GM19467 (cell line): Measurements from ENCODE around the gene ALG14.
"Not testable (repeated sequence)": the region's sequence is repeated elsewhere in the genome, so short reads cannot be mapped to it uniquely, and the experiment has no call there.

Experiments used
- ATAC-seq: cut with Tn5 transposase; IDR thresholded peaks from one replicate; pipeline ENCODE4 v1.9.1; 2021; ENCODE audit warnings: mild to moderate bottlenecking, moderate library complexity; ENCODE audit not compliant: unreplicated experiment

ALG14 gene

DNA sequence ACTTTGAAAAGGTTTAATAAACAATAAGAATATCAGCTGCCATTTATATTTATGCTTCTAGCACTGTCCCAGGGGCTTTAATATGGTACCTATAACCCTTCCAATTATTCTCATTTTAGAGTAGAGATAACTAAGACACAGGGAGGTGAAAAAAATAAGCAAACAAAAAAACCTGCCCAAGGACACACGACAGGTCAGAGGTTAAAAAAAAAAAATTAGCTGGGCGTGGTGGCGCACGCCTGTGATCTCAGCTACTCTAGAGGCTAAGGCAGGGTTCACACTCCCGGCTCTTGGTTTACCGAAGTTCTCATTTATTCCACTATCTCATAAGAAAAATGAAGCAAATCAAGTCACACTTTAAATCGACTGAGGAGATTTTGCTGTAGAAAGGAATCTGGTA is 111.2 kb downstream of the ALG14 start:
- ATAC-seq, result no peak

DNA sequence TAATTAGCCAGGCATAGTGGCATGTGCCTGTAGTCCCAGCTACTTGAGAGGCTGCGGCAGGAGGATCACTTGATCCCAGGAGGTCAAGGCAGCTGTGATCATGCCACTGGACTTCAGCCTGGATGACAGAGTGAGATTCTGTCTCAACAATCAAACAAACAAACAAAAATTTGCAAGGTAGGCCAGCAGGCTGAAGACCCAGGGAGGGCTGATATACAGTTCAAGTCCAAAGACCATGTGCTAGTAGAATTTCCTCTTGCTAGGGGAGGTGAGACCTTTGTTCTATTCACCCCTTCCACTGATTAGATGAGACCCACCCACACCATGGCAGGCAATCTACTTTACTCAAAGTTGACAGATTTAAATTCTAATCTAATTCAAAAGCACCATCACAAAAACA is 114.7 kb downstream of the ALG14 start:
- no peak for ATAC-seq

DNA sequence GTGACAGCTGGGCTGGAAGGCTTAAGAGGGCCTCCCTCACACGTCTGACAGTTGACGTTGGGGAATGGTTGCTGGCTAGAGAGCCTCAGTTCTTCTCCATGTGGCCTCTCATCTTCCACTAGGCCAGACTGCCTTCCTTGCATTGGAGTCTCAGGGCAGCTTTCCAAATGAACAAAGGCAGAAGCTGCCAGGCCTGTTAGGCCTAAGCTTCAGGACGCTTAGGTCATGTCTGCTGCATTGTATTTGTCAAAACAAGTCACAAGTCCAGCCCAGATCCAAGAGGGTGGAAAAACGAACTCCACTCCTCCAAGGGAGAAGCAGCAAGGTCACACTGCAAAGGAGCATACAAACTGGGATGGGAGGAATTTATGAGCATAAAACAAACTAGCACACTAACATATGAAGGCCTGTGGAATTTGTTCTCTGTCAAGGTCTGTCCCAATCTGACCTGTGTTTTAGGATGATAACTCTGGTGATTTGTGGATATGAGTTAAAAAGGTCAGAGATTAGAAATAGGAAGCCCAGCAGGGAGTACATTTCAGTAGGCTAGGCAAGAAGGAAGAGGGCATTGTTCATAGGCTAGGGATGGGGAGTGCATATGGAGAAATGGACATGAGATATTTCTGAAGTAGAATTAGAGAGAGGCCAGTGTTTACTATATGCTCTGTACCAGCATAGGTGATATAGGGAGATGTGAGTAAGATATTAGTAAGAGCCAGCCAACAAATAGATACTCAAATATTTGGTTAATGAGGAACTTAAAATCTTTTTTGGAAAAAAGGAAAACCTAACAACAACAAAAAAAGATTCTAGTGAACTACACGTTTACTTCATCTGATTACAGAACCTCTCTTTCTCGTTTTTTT is 116.8 kb downstream of the ALG14 start:
- no peak for ATAC-seq

DNA sequence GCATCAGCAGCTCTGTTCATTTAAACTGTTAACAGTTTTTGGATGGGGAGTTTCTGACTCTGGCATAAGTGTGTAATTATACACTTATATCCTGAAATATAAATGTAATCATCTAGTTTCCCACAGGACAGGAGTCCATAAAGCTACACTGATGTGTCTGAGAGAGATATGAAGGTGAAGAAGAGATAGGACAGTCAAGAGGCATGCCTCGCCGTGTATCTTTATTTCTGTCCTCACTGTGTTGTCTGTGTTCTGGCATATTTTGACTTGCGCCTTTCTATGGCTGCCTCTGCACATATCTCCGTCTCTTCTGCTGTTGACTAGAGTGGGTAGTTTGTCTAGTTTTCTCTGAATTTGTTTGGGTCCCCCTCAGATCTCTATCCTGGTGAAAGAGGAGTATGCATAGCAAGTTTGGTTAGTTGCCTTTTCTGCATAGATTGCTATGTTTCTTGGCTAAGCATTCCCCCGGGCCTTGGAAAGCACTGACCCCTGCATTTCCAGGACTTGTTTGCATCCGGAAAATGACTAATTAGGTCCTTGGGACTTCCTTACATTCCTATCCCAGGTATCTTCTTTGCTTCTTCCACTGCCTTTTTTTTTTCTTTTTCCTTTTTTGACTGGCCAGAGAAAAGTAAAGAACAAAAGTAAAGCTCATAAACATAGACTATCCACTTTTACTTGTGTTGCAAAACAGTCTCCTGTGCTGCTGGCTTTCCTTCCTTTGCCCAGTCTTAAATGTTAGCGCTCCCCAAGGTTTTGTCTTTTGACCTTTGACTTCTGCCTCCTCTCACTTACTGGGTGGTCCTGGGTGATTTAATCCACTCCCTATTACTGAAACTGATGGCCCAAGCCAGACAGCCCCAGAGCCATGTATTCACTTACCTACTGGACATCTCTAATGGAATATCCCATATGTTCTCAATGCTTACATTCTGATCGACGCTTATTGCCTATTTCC is 118.2 kb downstream of the ALG14 start:
- no peak for ATAC-seq

DNA sequence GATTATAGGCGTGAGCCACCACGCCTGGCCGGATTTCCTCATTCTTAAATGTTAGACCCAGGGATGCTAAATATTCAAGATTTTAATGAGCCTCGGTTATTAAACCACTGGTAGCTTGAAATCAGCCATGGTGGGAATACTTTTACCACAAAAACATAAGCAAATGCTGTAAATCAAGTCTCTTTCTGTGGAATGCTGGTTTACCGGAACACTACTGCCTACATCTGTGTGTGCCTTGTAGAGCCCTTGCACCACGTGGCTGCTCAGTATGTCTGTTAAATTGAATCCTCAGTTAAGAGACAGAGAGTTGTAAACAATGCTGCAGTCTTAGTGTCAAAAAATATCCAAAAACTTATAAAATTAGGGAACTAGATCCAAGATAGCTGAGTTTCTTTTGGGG is 119.0 kb downstream of the ALG14 start:
- ATAC-seq, result no peak

DNA sequence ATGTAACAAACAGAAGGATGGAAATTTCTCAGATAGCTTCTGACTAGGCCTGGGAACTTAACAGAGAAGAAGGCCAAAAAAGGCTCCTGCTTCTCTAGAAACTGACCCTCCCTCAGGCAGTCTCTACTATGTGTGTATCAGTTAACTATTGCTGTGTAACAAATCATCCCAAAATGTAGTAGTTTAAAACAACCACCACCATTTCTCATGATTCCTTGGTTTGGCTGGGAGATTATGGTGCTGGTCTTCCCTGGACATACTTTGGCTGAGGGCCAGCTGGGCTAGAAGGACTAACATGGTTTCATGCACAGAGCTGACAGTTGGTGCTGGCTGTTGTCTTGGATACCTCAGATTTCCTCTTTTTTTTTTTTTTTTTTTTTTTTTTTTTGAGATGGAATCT is 119.6 kb downstream of the ALG14 start:
- ATAC-seq, result no peak

DNA sequence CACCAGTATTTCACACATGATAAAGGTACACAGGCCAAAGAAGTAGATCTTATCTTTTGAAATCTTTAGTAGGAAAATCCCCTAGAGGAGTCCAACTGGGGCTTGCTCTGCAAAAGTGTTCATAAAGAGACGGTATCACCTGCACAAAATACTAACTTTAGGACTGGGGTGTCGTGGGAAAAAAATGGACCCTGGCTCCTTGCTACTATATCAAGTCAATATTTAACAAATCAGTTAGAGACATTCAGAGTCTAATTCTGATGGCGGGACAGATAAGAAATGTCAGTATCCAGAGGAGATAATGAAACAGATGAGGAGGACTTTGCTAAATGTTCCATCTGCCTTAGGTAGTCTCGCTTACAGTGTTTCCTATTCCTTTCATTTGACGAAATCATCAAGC is 120.2 kb downstream of the ALG14 start:
- ATAC-seq, result no peak

DNA sequence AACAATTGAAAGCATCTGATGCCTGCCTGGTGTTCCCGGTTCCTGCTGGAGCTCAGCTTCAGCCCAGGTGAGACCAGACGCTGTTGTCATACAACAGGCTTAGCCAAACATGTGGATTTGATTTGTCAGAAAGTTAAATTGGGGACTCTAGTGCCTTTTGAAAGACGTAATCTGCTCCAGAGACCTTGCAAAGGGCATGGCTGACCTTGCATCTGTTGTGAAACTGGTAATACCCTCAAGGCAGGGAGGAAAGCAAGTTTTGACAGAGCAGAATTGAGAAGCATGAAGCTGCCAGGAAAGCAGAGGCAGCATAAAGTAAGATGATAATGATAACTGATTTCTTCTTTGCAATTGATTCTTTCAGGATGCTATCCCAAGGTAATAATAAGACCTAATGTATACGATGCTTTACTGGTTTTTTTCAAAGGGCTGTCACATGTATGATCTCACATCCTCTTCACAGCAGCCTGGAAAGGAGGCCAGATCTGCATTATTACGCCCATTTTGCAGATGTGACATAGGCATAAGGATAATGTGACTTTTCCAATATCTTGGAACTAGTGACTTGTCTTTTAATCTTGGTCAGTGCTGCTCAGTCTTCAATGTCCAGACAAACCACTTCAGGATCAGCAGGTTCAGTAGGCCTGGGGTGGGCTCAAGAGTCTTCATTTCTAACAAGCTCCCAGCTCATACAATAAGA is 121.1 kb downstream of the ALG14 start:
- no peak for ATAC-seq

DNA sequence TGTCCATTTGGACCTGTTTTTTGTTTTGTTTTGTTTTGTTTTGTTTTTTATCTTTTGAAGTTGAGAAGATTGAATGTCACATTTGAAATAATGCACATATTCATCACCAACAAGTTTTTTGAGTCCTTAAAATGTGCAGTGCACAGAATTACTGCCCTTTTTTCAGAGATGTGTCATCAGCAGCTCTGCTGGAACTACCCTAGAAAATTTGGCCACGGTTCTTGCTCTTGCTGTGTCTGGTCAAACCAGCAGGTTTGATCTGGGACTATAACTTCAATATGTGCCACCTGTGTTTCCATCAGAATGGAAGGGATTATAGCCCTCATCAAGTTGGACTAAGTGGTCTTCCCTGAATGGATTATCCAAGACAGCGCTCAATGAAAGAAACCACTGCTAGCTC is 121.7 kb downstream of the ALG14 start:
- ATAC-seq, result no peak

DNA sequence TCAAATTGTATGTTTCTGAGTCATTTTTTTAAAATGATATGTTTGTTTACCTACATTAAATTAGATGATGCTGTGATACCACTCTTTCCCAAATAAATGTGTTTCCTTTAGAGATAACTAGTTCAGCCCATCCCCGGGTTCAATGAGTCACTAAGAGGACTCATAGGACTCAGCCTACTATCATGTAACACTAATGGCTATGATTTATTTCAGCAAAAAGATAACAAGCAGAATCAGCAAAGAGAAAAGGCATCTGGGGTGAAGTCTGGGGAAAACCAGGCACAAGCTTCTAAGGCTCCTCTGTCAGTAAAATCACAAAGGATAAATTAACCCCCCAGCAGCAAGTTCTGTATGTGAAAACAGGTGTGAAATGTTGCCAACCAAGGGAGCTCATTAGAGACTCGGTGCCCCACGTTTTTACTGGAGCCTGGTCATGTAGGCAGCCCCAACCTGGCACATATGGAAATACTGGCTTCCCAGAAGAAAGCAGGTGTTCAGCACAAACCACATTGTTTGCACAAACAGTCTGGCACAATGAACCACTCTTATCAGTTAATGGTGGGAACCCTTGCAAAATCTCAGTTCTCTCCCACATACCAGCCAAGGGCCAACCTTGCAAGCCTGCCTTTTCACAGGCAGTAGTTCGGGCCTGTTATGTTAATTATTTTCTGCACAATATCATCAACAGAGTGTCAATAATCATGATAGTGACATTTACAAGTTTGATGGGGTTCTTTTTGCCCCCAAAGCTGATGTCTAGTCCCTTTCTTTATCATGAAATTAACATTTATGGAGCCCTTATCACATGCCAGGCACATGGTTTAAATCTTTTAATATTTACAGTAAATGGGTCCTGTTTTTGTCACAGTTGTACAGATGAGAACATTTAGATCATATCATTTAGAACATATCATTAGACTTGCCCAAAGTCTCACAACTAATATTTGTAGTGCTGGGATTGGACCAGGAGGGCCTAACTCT is 122.8 kb downstream of the ALG14 start:
- ATAC-seq, result no peak

DNA sequence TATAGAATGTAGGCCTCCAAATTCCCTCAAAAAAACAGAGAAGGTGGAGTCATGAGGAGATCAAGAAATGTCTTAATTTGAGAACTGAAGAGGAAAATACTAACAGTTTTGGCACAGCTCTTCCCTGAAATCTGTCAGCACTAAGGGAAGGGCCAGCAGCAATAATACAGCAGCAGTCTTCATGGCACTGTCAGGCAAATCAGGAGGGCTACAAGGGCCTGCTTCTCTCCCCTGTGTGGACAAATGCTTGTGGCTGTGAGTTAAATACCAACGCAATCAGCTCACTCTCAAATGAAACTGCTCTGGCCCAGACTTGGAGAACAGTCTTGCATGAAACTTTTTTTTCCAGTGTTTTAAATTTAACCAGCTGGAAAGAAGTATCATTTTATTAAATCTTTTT is 125.3 kb downstream of the ALG14 start:
- no peak for ATAC-seq

DNA sequence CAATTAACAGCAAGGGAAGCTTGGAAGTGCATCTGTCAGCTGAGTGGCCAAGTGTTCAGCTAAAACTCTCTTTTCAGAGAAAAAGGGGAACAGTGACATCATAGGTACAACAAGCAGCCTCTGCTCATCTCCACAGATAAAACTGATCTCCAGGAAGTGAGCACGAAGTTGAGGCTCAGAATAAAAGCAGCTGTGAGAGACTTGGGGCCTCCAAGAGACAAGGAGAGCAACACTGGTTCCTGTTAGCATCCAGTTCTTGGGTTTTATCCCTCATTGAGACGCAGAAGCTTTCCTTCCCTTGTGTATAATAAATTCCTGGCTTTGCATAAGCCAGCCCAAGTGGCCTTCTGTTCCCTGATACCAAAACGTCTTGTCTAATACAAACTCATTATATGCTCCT is 125.9 kb downstream of the ALG14 start:
- no peak for ATAC-seq

DNA sequence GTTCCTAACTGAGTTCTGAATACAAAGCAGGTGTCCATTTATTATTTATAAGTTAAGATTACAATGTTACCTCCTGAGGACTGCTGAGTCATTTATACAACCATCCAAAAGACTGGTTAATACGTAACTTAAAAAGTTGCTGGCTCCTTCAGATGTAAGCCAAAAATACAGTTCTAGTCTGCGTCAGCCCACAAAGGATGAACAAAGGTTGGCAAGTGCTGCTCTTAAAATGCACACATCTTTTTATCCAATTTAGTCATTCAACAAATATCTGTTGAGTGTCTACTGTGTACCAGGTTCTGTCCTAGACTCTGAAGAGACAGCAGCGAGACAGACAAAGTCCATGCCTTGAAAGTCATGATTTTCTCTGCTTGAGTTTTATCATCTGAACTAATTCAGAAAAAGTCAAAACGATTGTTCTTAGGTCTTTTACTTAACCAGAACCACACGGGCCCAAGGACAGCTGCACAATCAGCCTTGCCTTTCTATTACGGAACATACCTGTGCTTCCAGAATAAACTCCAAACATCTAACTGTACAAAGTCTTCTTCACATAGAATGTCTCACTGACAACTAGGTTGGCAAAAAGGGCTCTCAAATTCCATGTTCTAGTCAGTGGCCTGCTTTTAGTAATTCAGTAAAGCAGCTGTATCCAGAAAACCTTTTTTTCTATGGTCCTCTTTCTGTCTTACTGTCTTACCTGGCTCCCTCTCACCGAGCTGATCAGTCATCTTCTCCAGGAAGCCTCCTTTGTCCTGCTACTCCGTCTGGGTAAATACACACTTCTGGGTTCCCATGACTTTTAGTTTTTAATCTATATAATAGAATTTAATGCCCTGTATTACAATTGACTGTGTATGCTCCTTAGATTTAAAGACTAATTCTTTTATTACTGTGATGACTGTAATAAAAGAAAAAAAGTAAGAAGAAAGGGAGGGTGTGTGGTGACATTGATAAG is 130.3 kb downstream of the ALG14 start:
- no peak for ATAC-seq

DNA sequence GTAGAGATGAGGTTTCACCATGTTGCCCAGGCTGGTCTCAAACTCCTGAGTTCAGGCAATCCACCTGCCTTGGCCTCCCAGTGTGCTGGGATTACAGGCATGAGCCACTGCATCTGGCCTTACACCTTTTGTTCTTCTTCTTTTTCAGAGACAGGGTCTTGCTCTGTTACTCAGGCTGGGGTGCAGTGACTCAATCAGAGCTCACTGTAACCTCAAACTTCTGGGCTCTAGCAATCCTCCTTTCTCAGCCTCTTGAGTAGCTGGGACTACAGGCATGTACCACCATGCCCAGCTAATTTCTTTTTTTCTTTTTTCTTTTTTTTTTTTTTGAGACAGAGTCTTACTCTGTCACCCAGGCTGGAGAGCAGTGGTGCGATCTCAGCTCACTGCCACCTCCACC is 131.3 kb downstream of the ALG14 start:
- ATAC-seq, result not testable (repeated sequence)

DNA sequence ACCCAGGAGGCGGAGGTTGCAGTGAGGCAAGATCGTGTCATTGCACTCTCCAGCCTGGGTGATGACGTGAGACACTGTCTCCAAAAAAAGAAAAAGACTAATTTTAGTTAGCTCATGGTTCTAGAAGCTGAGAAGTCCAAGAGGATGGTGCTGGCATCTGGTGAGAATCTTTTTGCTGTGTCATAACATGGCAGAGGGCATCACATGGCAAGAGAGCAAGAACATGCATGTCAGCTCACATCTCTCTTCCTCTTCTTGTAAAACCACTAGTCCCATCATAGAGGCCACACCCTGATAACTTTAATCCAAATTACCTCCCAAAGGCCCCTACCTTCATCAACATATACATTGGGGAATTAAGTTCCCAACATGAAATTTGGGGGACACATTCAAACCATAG is 132.0 kb downstream of the ALG14 start:
- ATAC-seq, result no peak

DNA sequence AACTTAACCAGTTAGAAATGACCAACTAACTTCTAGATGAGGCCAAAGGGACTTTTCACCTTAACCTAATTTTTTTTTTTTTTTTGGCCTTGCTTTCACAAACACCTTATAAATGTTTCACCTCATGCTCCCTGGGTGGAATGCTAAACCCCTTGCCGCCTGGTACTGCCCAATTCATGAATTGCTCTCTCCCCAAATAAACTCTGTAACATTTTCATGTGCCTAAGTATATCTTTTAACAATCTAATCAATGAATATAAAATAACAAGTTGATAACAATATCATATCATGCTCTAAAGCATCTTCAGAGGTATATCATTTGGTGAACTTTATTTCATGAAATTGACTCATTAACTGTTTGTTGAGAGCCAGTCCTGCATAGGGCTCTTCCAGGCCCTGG is 134.9 kb downstream of the ALG14 start:
- no peak for ATAC-seq

DNA sequence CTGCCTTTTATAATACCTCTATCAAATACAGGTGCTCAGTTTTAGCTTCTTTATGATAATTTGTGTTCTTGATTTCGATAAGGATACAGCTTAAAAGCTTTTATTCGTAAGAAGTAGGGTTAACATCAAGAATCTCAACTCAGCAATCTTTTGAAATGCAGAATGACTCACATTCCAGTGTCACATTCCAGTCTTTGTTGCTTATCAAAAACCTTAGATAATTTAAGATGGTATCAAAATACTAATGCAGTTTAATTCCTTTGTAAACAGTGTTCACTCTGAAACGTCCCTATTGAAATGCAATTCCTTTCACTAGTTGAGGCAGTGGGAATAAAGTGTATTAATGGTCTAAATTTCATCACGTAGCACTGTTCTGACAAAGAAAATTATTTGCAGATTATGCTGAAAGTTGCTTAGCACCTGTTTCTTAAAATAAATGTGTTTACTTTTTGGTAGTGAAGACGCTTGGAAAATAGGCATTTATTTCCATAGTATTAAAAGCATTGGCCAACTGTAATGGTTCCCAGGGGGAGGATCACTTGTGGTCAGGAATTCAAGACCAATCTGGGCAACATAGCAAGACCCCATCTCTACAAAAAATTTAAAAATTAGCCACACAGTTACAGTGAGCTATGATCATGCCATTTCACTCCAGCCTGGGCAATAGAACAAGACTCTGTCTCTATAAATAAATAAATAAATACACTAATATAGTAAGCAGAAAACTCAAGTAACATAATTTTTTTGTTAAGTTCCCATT is 135.7 kb downstream of the ALG14 start:
- no peak for ATAC-seq

DNA sequence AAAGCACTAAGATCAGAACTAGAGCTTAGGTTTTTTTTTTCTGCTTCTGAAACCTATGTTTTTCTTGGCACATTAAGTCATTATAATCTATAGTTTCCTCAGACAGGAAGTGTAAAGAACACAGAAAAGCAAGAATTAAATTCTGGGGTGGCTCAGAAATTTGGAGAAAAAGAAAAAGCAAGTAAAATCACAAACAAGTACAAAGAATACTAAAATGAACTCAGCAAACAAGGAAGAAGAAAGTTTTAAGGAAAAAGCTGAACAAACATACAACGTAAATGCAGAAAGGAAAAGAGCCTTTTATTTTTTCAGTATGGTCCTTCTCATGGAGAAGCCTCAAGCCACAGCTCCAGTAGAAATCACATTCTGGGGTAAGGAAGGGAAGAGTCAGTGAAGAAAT is 137.3 kb downstream of the ALG14 start:
- ATAC-seq, result no peak
